Aortic smooth muscle cell (primary cell): ENCODE measurements around the gene STAP1. TPM values are rescaled to one million over a fixed set of nuclear protein-coding genes. Genes with fewer than 3 reads are reported as not detected.

Source experiments
- total RNA-seq: library from RNA; depleted of rRNA; stranded (reverse); fragments of >200 nt; gene quantifications from 2 replicates; pipeline ENCODE4 v1.2.3, GENCODE V29; 2014

Gene STAP1, protein sequence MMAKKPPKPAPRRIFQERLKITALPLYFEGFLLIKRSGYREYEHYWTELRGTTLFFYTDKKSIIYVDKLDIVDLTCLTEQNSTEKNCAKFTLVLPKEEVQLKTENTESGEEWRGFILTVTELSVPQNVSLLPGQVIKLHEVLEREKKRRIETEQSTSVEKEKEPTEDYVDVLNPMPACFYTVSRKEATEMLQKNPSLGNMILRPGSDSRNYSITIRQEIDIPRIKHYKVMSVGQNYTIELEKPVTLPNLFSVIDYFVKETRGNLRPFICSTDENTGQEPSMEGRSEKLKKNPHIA
- total RNA-seq: not detected in 2 replicates

DNA sequence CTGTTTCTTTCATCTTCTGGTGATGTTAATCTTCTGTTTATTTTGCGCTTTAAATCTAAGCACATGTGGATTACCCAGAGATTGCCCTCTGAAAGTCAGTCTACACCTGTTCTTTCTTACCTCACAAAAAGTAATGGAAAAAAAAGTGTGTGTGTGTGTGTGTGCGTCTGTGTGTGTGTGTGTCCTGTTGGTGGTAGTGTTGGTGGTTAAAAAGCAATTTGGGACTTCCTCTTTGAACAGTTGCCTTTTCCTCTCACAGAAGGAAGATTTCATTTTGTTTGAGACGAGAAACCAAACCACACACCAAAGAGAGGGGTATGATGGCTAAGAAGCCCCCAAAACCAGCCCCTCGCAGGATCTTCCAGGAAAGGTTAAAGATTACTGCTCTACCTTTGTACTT is at the start of gene STAP1:
STAP1 (plus strand) TSS at position 235 of the 400 bp plus-strand sequence; CDS start at position 318, 83 bp downstream.

DNA sequence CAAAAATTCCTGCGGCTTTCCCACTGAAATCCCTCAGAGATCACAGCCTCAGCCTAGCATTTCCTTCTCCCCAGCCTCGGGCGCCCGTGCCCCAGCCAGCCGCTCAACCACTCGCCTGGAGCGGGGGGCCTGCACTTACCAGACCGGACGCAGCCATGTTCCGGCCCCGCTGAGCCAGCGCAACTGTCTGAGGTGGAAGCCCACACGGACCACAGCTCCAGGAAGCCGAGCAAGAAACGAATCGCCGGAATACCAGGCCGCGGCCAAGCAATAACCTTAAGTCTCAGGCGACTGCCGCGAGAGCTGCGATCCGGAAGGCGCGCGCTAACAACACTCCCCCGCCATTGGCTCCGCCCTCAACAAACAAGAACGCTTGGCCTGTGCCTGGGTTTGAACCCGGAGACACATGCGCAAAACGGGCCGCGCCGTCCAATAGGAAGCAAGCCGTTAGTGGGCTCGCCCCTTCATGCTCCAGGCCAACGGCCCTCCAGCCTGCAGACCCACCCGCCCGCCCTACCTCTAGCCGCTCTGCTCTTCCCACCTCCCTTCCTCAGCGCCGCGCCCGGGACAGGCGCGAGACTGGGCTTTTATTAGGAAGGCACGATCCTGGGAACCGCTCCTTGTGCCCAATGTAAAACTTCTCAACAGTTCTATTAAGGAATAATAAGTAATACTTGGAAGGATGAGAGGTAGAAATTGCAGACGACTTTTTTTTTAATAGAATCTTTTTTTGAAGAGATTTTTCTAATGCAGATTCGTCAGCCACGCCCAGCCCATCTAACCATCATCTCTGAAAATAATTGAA is 13.1 kb upstream of the STAP1 start, which contains the start of gene CENPC:
CENPC (minus strand) TSS at position 305 of the 805 bp plus-strand sequence; CDS start at position 157, 148 bp downstream.

Other genes with a start within 250 kb of the STAP1 start
- gene CENPC, start 13.2 kb upstream of the STAP1 start, total RNA-seq: 14.4 and 18.9 TPM in 2 replicates
- gene UBA6, start 142.4 kb downstream of the STAP1 start, total RNA-seq: 85.9 and 89.7 TPM in 2 replicates
- not detected in 2 replicates for gene GNRHR, start 195.7 kb downstream of the STAP1 start, total RNA-seq